ENCODE results near the gene RASSF4.

DNA sequence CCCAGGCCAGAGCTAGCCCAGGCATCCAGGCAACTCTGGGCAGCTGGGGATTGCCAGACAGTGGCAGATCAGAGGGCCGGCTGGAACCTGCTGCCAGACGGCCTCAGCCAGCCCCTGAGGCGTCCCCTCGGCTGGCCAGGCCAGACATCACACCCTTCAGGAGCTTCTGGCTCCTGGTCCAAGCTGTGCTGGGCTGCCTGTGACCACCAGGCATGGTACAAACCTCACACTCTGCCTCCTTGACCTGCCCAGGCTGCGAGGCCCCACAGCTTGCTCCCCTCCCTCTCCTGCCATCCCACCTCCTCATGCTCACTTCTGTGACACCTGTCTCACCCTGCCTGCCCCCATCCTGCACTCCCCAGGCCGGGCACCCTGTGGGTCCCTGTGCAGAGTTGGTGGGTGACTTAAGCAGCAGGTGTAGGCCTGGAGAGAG, 13.3 kb downstream of the RASSF4 start:
- TF ChIP-seq RUNX1 (IDR thresholded peaks at IDR 0.05; ENCODE audit: low read depth) (no peak), THRA (IDR thresholded peaks at IDR 0.05) (no peak), FIP1L1 (IDR thresholded peaks at IDR 0.05; ENCODE audit: low read depth, low read length, poor library complexity, severe bottlenecking) (no peak)
